GM23338 (cell line): ENCODE measurements around the gene LITAF. TPM values are rescaled to one million over a fixed set of nuclear protein-coding genes. Genes with fewer than 3 reads are reported as not detected.

Experiments
- ATAC-seq: fragments of 200-7000 bp; cut with Tn5 transposase; 3 replicates; pipeline ENCODE4 v1.9.1; 2020
- DNase-seq: peaks from one replicate; pipeline ENCODE4 v3.0.0-alpha.2; 2015; ENCODE audit warnings: low spot score
- H2AFZ ChIP-seq: fragments of 200-600 bp; sonication (generic); 2 replicates; pipeline ENCODE4 v1.8.0; 2016; ENCODE audit warnings: antibody characterized with exemption, mild to moderate bottlenecking, moderate library complexity
- H3F3A ChIP-seq: fragments of 200-600 bp; sonication (generic); replicated peaks from 2 replicates; pipeline ENCODE4 v1.8.0; 2017; ENCODE audit warnings: antibody characterized with exemption, mixed run types, low read depth
- H3K27ac ChIP-seq: fragments of 200-600 bp; sonication (generic); 2 replicates; pipeline ENCODE4 v1.6.1; 2016; ENCODE audit warnings: low read depth
- H3K27me3 ChIP-seq: fragments of 200-600 bp; sonication (generic); 2 replicates; pipeline ENCODE4 v1.8.0; 2016; ENCODE audit warnings: mild to moderate bottlenecking, mixed run types, moderate library complexity; ENCODE audit not compliant: insufficient read depth
- H3K36me3 ChIP-seq: fragments of 200-600 bp; sonication (generic); 2 replicates; pipeline ENCODE4 v1.8.0; 2016; ENCODE audit warnings: mild to moderate bottlenecking; ENCODE audit not compliant: insufficient read depth
- H3K4me1 ChIP-seq: fragments of 200-600 bp; sonication (generic); 2 replicates; pipeline ENCODE4 v1.8.0; 2016; ENCODE audit warnings: mild to moderate bottlenecking, moderate library complexity; ENCODE audit not compliant: insufficient read depth
- H3K4me2 ChIP-seq: fragments of 200-600 bp; sonication (generic); 2 replicates; pipeline ENCODE4 v1.7.1; 2017; ENCODE audit warnings: mixed run types
- H3K4me3 ChIP-seq: fragments of 200-600 bp; sonication (generic); 2 replicates; pipeline ENCODE4 v1.6.1; 2016; ENCODE audit warnings: mixed run types
- H3K79me2 ChIP-seq: fragments of 200-600 bp; sonication (generic); replicated peaks from 2 replicates; pipeline ENCODE4 v1.8.0; 2017; ENCODE audit warnings: mild to moderate bottlenecking; ENCODE audit not compliant: insufficient read depth
- H3K9me2 ChIP-seq: fragments of 200-600 bp; sonication (generic); 2 replicates; pipeline ENCODE4 v1.8.0; 2017; ENCODE audit not compliant: insufficient read depth
- H4K20me1 ChIP-seq: fragments of 200-600 bp; sonication (generic); replicated peaks from 2 replicates; pipeline ENCODE4 v1.8.0; 2017; ENCODE audit warnings: mild to moderate bottlenecking; ENCODE audit not compliant: insufficient read depth
- H3K27ac Mint-ChIP-seq: 2 replicates; pipeline ENCODE4 v1.8.0; 2020; ENCODE audit warnings: inconsistent platforms, mild to moderate bottlenecking, moderate library complexity, mixed read lengths
- H3K27me3 Mint-ChIP-seq: 3 replicates; pipeline ENCODE4 v1.8.0; 2022; ENCODE audit warnings: low read depth, mild to moderate bottlenecking, moderate library complexity, mixed read lengths, inconsistent platforms; ENCODE audit not compliant: insufficient read depth, poor library complexity
- H3K36me3 Mint-ChIP-seq: 3 replicates; pipeline ENCODE4 v1.8.0; 2021; ENCODE audit warnings: low read depth, mild to moderate bottlenecking, inconsistent platforms, moderate library complexity, mixed read lengths
- H3K4me1 Mint-ChIP-seq: 3 replicates; pipeline ENCODE4 v1.8.0; 2020; ENCODE audit warnings: mild to moderate bottlenecking, inconsistent platforms, mixed read lengths
- H3K4me3 Mint-ChIP-seq: 3 replicates; pipeline ENCODE4 v1.8.0; 2021; ENCODE audit warnings: moderate library complexity, mild to moderate bottlenecking, inconsistent platforms, mixed read lengths
- H3K9me3 Mint-ChIP-seq: 3 replicates; pipeline ENCODE4 v1.8.0; 2020; ENCODE audit warnings: moderate library complexity, mild to moderate bottlenecking, inconsistent platforms, mixed read lengths
- CREB1 ChIP-seq: fragments of 250-450 bp; sonication (Bioruptor Pico); IDR thresholded peaks from 2 replicates; pipeline ENCODE4 v1.5.0; 2020; ENCODE audit warnings: low read depth, mild to moderate bottlenecking, moderate library complexity
- EZH2 ChIP-seq: fragments of 200-600 bp; sonication (generic); IDR thresholded peaks from one replicate; pipeline ENCODE4 v1.8.0; 2017; ENCODE audit warnings: antibody characterized with exemption, mild to moderate bottlenecking, low read depth; ENCODE audit not compliant: unreplicated experiment
- EZH2phosphoT487 ChIP-seq: fragments of 200-600 bp; sonication (generic); IDR thresholded peaks from one replicate; pipeline ENCODE4 v1.8.1; 2018; ENCODE audit warnings: antibody characterized with exemption; ENCODE audit not compliant: unreplicated experiment
- JUNB ChIP-seq: IDR thresholded peaks from one replicate; pipeline ENCODE4 v1.6.1; 2016; ENCODE audit warnings: antibody characterized with exemption; ENCODE audit not compliant: unreplicated experiment
- POLR2AphosphoS5 ChIP-seq: IDR thresholded peaks from 2 replicates; pipeline ENCODE4 v1.6.1; 2016; ENCODE audit warnings: antibody characterized with exemption, low read depth
- STAT1 ChIP-seq: IDR thresholded peaks from one replicate; pipeline ENCODE4 v1.6.1; 2016; ENCODE audit warnings: antibody characterized with exemption; ENCODE audit not compliant: unreplicated experiment
- ZNF114 ChIP-seq: fragments of 250-450 bp; sonication (Bioruptor Pico); IDR thresholded peaks from 2 replicates; pipeline ENCODE4 v1.5.0; 2020; ENCODE audit warnings: mild to moderate bottlenecking, moderate library complexity
- ZNF331 ChIP-seq: fragments of 250-450 bp; sonication (Bioruptor Pico); IDR thresholded peaks from 2 replicates; pipeline ENCODE4 v1.5.0; 2020; ENCODE audit warnings: low read depth, mild to moderate bottlenecking, moderate library complexity
- polyA plus RNA-seq: library from polyadenylated mRNA; unstranded; fragments of >200 nt; fragmentation: Nextera tagmentation; extraction: Ambion mirVana; gene quantifications from 2 replicates; pipeline ENCODE4 v1.2.1, GENCODE V29; 2016
- total RNA-seq: library from RNA; depleted of rRNA; stranded (reverse); fragments of >200 nt; shearing (Covaris generic); gene quantifications from 2 replicates; pipeline ENCODE4 v1.2.3, GENCODE V29; 2014
- TF ChIP-seq, protein P1 (sequence below), 2 experiments: fragments of 200-600 bp in 1 of 2; sonication (generic) in 1 of 2; conservative IDR thresholded peaks; 2 replicates each; pipeline versions ENCODE4 v1.5.1 to v1.6.1; 2016 to 2017; ENCODE audit warnings: antibody characterized with exemption in 2 of 2, low read depth in 2 of 2, mild to moderate bottlenecking in 2 of 2, moderate library complexity in 1 of 2
- TF ChIP-seq, protein P2 (sequence below): IDR thresholded peaks from 2 replicates; pipeline ENCODE4 v1.6.1; 2016; ENCODE audit warnings: antibody characterized with exemption
- TF ChIP-seq, protein P3 (sequence below): fragments of 250-450 bp; sonication (Bioruptor Pico); IDR thresholded peaks from 2 replicates; pipeline ENCODE4 v1.5.0; 2020; ENCODE audit warnings: mild to moderate bottlenecking, moderate library complexity

Gene LITAF
- total and polyA plus RNA-seq, 2 experiments from 2014 or later, result 131 to 158 TPM

DNA sequence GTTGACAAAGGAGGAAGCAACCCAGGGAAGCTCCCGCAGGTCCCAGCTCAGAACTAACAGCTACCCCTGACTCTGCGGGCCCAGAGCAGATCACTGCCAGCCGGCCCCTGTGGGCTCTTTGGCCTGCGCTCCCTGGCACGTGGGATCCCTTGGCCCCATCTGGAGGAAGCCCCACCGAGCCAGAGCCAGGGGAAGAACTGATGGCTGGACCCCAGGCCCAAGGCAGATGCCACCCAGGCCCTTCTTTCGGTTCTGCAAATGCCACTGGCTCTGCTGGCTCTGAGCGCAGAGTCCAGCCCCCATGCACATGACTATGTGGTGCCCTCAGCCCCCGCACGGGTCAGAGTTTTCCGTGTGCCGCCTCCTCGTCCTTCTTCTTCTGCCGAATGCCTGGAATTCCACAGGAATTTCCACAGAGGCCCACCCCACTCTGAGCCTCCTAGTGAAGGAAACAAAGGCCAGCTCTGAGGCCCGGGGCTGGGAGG lies 45.8 kb upstream of the LITAF start:
- no peak overlapping the region for H3K27ac ChIP-seq
- no peaks in the 10 kb centered on the region for H3K36me3 ChIP-seq
- H2AFZ ChIP-seq, result no peak overlapping the region; the same call in 1 of the 2 replicates
- H4K20me1 ChIP-seq, result no peaks in the 10 kb centered on the region
- no peak overlapping the region for H3K4me3 Mint-ChIP-seq
- peaks cover 13% of the 10 kb centered on the region; the same call in 1 of the 2 replicates for H3F3A ChIP-seq
- no peak for ATAC-seq
- H3K4me1 ChIP-seq, result peaks cover 6% of the 10 kb centered on the region; the same call in 1 of the 2 replicates
- H3K4me1 Mint-ChIP-seq, result peaks cover 30% of the 10 kb centered on the region
- H3K9me3 Mint-ChIP-seq, result no peaks in the 10 kb centered on the region; the same call in 2 of the 3 replicates
- peaks cover 16% of the 10 kb centered on the region for H3K27me3 Mint-ChIP-seq
- no peaks in the 10 kb centered on the region for H3K79me2 ChIP-seq
- H3K36me3 Mint-ChIP-seq, result no peaks in the 10 kb centered on the region
- no peak overlapping the region for H3K4me3 ChIP-seq
- H3K9me2 ChIP-seq, result no peaks in the 10 kb centered on the region
- no peak overlapping the region for H3K4me2 ChIP-seq
- TF ChIP-seq EZH2 (no peak), CREB1 (no peak), ZNF114 (CRISPR knock-in tag) (no peak), JUNB (no peak), EZH2phosphoT487 (no peak)
- TF ChIP-seq, protein P1, sequence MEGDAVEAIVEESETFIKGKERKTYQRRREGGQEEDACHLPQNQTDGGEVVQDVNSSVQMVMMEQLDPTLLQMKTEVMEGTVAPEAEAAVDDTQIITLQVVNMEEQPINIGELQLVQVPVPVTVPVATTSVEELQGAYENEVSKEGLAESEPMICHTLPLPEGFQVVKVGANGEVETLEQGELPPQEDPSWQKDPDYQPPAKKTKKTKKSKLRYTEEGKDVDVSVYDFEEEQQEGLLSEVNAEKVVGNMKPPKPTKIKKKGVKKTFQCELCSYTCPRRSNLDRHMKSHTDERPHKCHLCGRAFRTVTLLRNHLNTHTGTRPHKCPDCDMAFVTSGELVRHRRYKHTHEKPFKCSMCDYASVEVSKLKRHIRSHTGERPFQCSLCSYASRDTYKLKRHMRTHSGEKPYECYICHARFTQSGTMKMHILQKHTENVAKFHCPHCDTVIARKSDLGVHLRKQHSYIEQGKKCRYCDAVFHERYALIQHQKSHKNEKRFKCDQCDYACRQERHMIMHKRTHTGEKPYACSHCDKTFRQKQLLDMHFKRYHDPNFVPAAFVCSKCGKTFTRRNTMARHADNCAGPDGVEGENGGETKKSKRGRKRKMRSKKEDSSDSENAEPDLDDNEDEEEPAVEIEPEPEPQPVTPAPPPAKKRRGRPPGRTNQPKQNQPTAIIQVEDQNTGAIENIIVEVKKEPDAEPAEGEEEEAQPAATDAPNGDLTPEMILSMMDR (conservative IDR thresholded peaks at IDR 0.05; ENCODE audit: low read depth in 2 of 2), result no peak
- TF ChIP-seq, protein P2, sequence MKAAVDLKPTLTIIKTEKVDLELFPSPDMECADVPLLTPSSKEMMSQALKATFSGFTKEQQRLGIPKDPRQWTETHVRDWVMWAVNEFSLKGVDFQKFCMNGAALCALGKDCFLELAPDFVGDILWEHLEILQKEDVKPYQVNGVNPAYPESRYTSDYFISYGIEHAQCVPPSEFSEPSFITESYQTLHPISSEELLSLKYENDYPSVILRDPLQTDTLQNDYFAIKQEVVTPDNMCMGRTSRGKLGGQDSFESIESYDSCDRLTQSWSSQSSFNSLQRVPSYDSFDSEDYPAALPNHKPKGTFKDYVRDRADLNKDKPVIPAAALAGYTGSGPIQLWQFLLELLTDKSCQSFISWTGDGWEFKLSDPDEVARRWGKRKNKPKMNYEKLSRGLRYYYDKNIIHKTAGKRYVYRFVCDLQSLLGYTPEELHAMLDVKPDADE, result no peak
- no peak for DNase-seq
- H3K27ac Mint-ChIP-seq, result no peak overlapping the region
- H3K27me3 ChIP-seq, result no peaks in the 10 kb centered on the region

DNA sequence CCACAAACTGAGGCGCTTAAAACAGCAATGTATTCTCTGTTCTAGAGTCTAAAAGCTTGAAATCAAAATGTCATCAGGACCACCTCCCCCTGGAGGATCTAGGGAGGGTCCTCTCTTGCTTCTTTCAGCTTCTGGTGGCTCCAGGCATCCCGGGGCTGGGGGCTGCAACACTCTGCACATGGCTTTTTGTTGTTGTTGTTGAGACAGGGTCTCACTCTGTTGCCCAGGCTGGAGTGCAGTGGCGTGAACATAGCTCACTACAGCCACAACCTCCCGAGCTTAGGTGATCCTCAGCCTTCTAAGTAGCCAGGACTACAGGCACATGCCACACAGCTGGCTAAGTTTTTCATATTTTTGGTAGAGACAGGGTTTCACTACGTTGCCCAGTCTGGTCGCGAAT lies 44.5 kb upstream of the LITAF start:
- Histone ChIP-seq H3K36me3 (no peaks in the 10 kb centered on the region), H3K9me2 (no peaks in the 10 kb centered on the region), H3K4me1 (peaks cover 6% of the 10 kb centered on the region; the same call in 1 of the 2 replicates), H3K27ac (no peak overlapping the region), H3K4me3 (no peak overlapping the region), H3K27me3 (no peaks in the 10 kb centered on the region), H3F3A (peaks cover 8% of the 10 kb centered on the region; the same call in 1 of the 2 replicates), H2AFZ (no peak overlapping the region), H3K4me2 (no peak overlapping the region), H4K20me1 (no peaks in the 10 kb centered on the region), H3K79me2 (no peaks in the 10 kb centered on the region)
- no peak for DNase-seq
- Mint-ChIP-seq H3K36me3 (no peaks in the 10 kb centered on the region), H3K27me3 (peaks cover 16% of the 10 kb centered on the region), H3K4me1 (peaks cover 24% of the 10 kb centered on the region), H3K9me3 (no peaks in the 10 kb centered on the region; the same call in 2 of the 3 replicates), H3K27ac (no peak overlapping the region), H3K4me3 (no peak overlapping the region)
- no peak for ATAC-seq
- TF ChIP-seq JUNB, result no peak
- TF ChIP-seq, protein P3, sequence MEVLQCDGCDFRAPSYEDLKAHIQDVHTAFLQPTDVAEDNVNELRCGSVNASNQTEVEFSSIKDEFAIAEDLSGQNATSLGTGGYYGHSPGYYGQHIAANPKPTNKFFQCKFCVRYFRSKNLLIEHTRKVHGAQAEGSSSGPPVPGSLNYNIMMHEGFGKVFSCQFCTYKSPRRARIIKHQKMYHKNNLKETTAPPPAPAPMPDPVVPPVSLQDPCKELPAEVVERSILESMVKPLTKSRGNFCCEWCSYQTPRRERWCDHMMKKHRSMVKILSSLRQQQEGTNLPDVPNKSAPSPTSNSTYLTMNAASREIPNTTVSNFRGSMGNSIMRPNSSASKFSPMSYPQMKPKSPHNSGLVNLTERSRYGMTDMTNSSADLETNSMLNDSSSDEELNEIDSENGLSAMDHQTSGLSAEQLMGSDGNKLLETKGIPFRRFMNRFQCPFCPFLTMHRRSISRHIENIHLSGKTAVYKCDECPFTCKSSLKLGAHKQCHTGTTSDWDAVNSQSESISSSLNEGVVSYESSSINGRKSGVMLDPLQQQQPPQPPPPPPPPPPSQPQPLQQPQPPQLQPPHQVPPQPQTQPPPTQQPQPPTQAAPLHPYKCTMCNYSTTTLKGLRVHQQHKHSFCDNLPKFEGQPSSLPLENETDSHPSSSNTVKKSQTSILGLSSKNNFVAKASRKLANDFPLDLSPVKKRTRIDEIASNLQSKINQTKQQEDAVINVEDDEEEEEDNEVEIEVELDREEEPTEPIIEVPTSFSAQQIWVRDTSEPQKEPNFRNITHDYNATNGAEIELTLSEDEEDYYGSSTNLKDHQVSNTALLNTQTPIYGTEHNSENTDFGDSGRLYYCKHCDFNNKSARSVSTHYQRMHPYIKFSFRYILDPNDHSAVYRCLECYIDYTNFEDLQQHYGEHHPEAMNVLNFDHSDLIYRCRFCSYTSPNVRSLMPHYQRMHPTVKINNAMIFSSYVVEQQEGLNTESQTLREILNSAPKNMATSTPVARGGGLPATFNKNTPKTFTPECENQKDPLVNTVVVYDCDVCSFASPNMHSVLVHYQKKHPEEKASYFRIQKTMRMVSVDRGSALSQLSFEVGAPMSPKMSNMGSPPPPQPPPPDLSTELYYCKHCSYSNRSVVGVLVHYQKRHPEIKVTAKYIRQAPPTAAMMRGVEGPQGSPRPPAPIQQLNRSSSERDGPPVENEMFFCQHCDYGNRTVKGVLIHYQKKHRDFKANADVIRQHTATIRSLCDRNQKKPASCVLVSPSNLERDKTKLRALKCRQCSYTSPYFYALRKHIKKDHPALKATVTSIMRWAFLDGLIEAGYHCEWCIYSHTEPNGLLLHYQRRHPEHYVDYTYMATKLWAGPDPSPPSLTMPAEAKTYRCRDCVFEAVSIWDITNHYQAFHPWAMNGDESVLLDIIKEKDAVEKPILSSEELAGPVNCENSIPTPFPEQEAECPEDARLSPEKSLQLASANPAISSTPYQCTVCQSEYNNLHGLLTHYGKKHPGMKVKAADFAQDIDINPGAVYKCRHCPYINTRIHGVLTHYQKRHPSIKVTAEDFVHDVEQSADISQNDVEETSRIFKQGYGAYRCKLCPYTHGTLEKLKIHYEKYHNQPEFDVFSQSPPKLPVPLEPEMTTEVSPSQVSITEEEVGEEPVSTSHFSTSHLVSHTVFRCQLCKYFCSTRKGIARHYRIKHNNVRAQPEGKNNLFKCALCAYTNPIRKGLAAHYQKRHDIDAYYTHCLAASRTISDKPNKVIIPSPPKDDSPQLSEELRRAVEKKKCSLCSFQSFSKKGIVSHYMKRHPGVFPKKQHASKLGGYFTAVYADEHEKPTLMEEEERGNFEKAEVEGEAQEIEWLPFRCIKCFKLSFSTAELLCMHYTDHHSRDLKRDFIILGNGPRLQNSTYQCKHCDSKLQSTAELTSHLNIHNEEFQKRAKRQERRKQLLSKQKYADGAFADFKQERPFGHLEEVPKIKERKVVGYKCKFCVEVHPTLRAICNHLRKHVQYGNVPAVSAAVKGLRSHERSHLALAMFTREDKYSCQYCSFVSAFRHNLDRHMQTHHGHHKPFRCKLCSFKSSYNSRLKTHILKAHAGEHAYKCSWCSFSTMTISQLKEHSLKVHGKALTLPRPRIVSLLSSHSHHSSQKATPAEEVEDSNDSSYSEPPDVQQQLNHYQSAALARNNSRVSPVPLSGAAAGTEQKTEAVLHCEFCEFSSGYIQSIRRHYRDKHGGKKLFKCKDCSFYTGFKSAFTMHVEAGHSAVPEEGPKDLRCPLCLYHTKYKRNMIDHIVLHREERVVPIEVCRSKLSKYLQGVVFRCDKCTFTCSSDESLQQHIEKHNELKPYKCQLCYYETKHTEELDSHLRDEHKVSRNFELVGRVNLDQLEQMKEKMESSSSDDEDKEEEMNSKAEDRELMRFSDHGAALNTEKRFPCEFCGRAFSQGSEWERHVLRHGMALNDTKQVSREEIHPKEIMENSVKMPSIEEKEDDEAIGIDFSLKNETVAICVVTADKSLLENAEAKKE (CRISPR knock-in tag), result no peak
- no peak for TF ChIP-seq ZNF331
- no peak for TF ChIP-seq STAT1
- TF ChIP-seq, protein P2, result no peak
- no peak for TF ChIP-seq POLR2AphosphoS5
